ENCODE measurements around the gene NDUFA5.

- TF ChIP-seq CTCF (IDR thresholded peaks at IDR 0.05 in 8 of 11, conservative IDR thresholded peaks at IDR 0.05 in 3 of 11), result no peak
- no peak for TF ChIP-seq POLR2A (IDR thresholded peaks at IDR 0.05)
These were observed 47.1 kb upstream of the NDUFA5 start for GRCh38 chr7:123604739-123605138.
